ENCODE results near the gene HLA-DPA1. TPM values are rescaled to one million over a fixed set of nuclear protein-coding genes. Genes with fewer than 3 reads are reported as not detected.

HLA-DPA1 gene
- total RNA-seq, 1 experiment from 2014 or later, result 0.43 TPM

DNA sequence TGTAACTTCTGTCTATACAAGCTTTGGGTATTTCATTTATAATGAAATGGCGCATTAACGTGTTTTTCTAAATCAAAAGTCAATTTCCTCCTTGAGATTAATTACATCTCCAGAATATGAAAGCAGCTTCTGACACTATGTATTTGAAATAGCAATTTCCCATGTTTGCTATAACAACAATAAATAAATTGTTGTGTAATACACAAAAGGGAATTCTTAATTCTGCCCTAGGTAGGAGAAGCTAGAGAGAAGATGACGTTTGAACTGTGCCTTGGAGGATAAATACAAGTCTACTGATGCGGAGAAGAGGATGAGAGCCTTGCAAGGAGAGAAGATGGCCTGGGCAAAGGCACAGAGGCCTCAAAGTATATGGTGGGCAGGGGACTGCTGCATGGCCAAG, 56.4 kb downstream of the HLA-DPA1 start:
- Histone ChIP-seq H3K36me3 (ENCODE audit: insufficient read depth, low read length, poor library complexity, severe bottlenecking) (no peaks in the 10 kb centered on the region), H3K9me3 (ENCODE audit: low read depth, low read length, poor library complexity, severe bottlenecking) (no peaks in the 10 kb centered on the region), H3K27ac (ENCODE audit: low read depth, low read length, poor library complexity, severe bottlenecking) (no peak overlapping the region), H3K4me3 (ENCODE audit: low read depth, low read length, poor library complexity, severe bottlenecking) (no peak overlapping the region), H3K4me1 (ENCODE audit: insufficient read depth, low read length, poor library complexity, severe bottlenecking) (no peaks in the 10 kb centered on the region), H3K27me3 (replicated peaks; ENCODE audit: insufficient read depth, low read depth, low read length, poor library complexity) (peaks cover 24% of the 10 kb centered on the region)
- ChIA-PET POLR2A (ENCODE audit: low non-redundant PET) (no interaction called here), CTCF (no interaction called here)
- no TSS peak for BruUV-seq (replicated peaks)
- DNase-seq (ENCODE audit: low spot score), result no peak
- TF ChIP-seq, protein P1, sequence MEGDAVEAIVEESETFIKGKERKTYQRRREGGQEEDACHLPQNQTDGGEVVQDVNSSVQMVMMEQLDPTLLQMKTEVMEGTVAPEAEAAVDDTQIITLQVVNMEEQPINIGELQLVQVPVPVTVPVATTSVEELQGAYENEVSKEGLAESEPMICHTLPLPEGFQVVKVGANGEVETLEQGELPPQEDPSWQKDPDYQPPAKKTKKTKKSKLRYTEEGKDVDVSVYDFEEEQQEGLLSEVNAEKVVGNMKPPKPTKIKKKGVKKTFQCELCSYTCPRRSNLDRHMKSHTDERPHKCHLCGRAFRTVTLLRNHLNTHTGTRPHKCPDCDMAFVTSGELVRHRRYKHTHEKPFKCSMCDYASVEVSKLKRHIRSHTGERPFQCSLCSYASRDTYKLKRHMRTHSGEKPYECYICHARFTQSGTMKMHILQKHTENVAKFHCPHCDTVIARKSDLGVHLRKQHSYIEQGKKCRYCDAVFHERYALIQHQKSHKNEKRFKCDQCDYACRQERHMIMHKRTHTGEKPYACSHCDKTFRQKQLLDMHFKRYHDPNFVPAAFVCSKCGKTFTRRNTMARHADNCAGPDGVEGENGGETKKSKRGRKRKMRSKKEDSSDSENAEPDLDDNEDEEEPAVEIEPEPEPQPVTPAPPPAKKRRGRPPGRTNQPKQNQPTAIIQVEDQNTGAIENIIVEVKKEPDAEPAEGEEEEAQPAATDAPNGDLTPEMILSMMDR (conservative IDR thresholded peaks at IDR 0.05; ENCODE audit: low read depth, low read length), result no peak
- TF ChIP-seq EZH2 (IDR thresholded peaks at IDR 0.05; ENCODE audit: borderline replicate concordance, low read depth, low read length, poor library complexity, severe bottlenecking), result no peak
- intact Hi-C loops (cut with micrococcal nuclease; ENCODE audit: unreplicated experiment), result loop anchor here (10.0 kb wide), 1 partner anchor 128 kb away; no protein-coding TSS in a partner anchor

DNA sequence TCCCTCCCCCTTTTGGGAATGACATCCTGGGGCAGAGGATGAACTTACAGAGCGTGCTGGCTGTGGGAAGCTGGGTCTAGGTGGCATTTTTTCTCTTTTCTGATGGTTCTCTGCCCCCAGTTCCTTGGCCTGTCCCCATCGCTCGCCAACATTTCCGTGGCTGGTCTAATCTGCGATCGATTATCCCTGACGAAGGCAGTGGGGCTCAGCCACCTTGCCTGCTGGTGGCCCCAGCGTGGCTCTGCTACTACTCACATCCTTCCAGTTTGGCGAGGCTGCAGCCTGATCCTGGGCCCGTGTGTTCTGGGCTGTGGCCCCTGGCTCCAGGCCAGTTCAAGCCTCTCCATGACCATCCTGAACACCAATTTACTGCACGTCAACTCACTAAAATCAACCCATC, 57.7 kb downstream of the HLA-DPA1 start:
- Histone ChIP-seq H3K27me3 (replicated peaks; ENCODE audit: insufficient read depth, low read depth, low read length, poor library complexity) (peaks cover 24% of the 10 kb centered on the region), H3K36me3 (ENCODE audit: insufficient read depth, low read length, poor library complexity, severe bottlenecking) (no peaks in the 10 kb centered on the region), H3K4me3 (ENCODE audit: low read depth, low read length, poor library complexity, severe bottlenecking) (no peak overlapping the region), H3K4me1 (ENCODE audit: insufficient read depth, low read length, poor library complexity, severe bottlenecking) (no peaks in the 10 kb centered on the region), H3K9me3 (ENCODE audit: low read depth, low read length, poor library complexity, severe bottlenecking) (no peaks in the 10 kb centered on the region), H3K27ac (ENCODE audit: low read depth, low read length, poor library complexity, severe bottlenecking) (no peak overlapping the region)
- no TSS peak for BruUV-seq (replicated peaks)
- ChIA-PET CTCF (interaction anchor here (0.6 to 1.6 kb wide), 2 partner anchors 82 to 232 kb away, joined by 3 to 8 read pairs; no protein-coding TSS in a partner anchor), POLR2A (ENCODE audit: low non-redundant PET) (no interaction called here)
- DNase-seq (ENCODE audit: low spot score), result no peak
- intact Hi-C loops (cut with micrococcal nuclease; ENCODE audit: unreplicated experiment), result loop anchor here (10.0 kb wide), 1 partner anchor 129 kb away; no protein-coding TSS in a partner anchor
- TF ChIP-seq, protein P1 (conservative IDR thresholded peaks at IDR 0.05; ENCODE audit: low read depth, low read length), result no peak
- no peak for TF ChIP-seq EZH2 (IDR thresholded peaks at IDR 0.05; ENCODE audit: borderline replicate concordance, low read depth, low read length, poor library complexity, severe bottlenecking)

DNA sequence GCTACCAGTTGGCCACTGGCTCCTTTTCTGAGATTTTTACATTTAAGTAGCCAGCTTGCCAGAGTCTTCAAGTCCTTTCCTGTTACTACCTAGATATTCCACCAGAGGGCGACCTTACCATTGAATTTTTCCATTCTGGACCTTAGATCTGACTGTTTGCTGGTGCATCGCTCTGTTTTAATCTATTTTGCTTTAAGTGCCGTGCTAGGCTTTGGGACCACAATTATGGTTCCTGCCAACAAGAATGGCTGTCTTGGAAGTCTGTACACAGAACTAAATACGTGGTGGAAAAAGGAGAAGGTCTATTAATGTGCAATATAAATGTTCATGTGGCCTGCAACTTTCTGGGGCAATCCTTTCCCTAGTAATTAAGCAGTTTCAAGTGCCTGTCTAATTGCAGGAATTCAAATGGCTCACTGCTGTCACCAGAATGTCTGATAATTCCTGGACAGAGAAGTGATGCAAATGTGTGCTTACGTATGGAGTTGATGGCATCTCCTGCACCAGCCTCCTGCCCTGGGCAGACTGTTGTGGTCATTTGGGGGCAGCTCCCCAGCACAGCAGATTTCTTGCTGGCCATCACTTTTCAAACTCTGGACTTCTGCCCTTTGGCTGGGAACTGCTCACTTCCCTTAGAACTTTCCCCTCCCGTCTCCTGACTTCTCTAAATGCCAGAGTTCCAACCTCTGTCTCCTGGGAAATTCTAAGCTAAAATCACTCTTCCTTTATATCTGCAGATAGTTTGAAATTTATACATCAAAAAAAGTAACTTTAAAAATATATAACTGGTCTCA, 58.4 kb downstream of the HLA-DPA1 start:
- CTCF ChIA-PET, result interaction anchor here (0.6 to 1.6 kb wide), 3 partner anchors 132 to 233 kb away, joined by 3 to 8 read pairs (median 4); no protein-coding TSS in a partner anchor
- POLR2A ChIA-PET (ENCODE audit: low non-redundant PET), result no interaction called here
- Histone ChIP-seq H3K27ac (ENCODE audit: low read depth, low read length, poor library complexity, severe bottlenecking) (no peak overlapping the region), H3K36me3 (ENCODE audit: insufficient read depth, low read length, poor library complexity, severe bottlenecking) (no peaks in the 10 kb centered on the region), H3K4me1 (ENCODE audit: insufficient read depth, low read length, poor library complexity, severe bottlenecking) (no peaks in the 10 kb centered on the region), H3K27me3 (replicated peaks; ENCODE audit: insufficient read depth, low read depth, low read length, poor library complexity) (peaks cover 24% of the 10 kb centered on the region), H3K4me3 (ENCODE audit: low read depth, low read length, poor library complexity, severe bottlenecking) (no peak overlapping the region), H3K9me3 (ENCODE audit: low read depth, low read length, poor library complexity, severe bottlenecking) (no peaks in the 10 kb centered on the region)
- no TSS peak for BruUV-seq (replicated peaks)
- intact Hi-C loops (cut with micrococcal nuclease; ENCODE audit: unreplicated experiment), result loop anchor here (1.0 to 10.0 kb wide), 2 partner anchors 130 to 233 kb away; no protein-coding TSS in a partner anchor
- TF ChIP-seq, protein P1 (conservative IDR thresholded peaks at IDR 0.05; ENCODE audit: low read depth, low read length), result peak; percentile 76
- TF ChIP-seq EZH2 (IDR thresholded peaks at IDR 0.05; ENCODE audit: borderline replicate concordance, low read depth, low read length, poor library complexity, severe bottlenecking), result no peak
- DNase-seq (ENCODE audit: low spot score), result peak; percentile 88

Other genes with a start within 250 kb of the HLA-DPA1 start
- gene TAP2, start 234.9 kb downstream of the HLA-DPA1 start, total RNA-seq (2021), result 39.2 and 46.5 TPM in 2 replicates
- gene PSMB8, start 229.6 kb downstream of the HLA-DPA1 start, total RNA-seq (2021), result 20.2 and 21.8 TPM in 2 replicates
- gene TAP1, start 219.9 kb downstream of the HLA-DPA1 start, total RNA-seq (2021), result 11.7 and 12.3 TPM in 2 replicates
- gene PSMB9, start 219.5 kb downstream of the HLA-DPA1 start, total RNA-seq (2021), result 4.3 and 6.8 TPM in 2 replicates
- 0.34 and 0.46 TPM in 2 replicates for gene HLA-DMB, start 132.6 kb downstream of the HLA-DPA1 start, total RNA-seq (2021)
- 1.4 and 1.9 TPM in 2 replicates for gene HLA-DMA, start 120.6 kb downstream of the HLA-DPA1 start, total RNA-seq (2021)
- 276 and 335 TPM in 2 replicates for gene BRD2, start 105.1 kb downstream of the HLA-DPA1 start, total RNA-seq (2021)
- gene HLA-DOA, start 64.1 kb downstream of the HLA-DPA1 start, total RNA-seq (2021), result 0.46 and 0.58 TPM in 2 replicates
- 2.3 and 2.7 TPM in 2 replicates for gene HLA-DPB1, start 2.3 kb upstream of the HLA-DPA1 start, total RNA-seq (2021)
- 1.6 and 1.9 TPM in 2 replicates for gene COL11A2, start 118.8 kb upstream of the HLA-DPA1 start, total RNA-seq (2021)
- 42.7 and 43.6 TPM in 2 replicates for gene RXRB, start 127.0 kb upstream of the HLA-DPA1 start, total RNA-seq (2021)
- 119 and 124 TPM in 2 replicates for gene SLC39A7, start 127.2 kb upstream of the HLA-DPA1 start, total RNA-seq (2021)
- 5.9 and 11.0 TPM in 2 replicates for gene HSD17B8, start 131.0 kb upstream of the HLA-DPA1 start, total RNA-seq (2021)
- gene RING1, start 134.9 kb upstream of the HLA-DPA1 start, total RNA-seq (2021), result 43.3 and 47.5 TPM in 2 replicates
- gene VPS52, start 198.2 kb upstream of the HLA-DPA1 start, total RNA-seq (2021), result 58.2 and 60.8 TPM in 2 replicates
- 1,781 and 1,852 TPM in 2 replicates for gene RPS18, start 198.4 kb upstream of the HLA-DPA1 start, total RNA-seq (2021)
- 4.0 TPM in 2 replicates for gene B3GALT4, start 203.5 kb upstream of the HLA-DPA1 start, total RNA-seq (2021)
- 85.1 and 97.9 TPM in 2 replicates for gene WDR46, start 215.6 kb upstream of the HLA-DPA1 start, total RNA-seq (2021)
- gene PFDN6, start 216.0 kb upstream of the HLA-DPA1 start, total RNA-seq (2021), result 70.0 and 83.4 TPM in 2 replicates
- gene RGL2, start 225.3 kb upstream of the HLA-DPA1 start, total RNA-seq (2021), result 48.8 and 50.4 TPM in 2 replicates
- gene TAPBP, start 240.4 kb upstream of the HLA-DPA1 start, total RNA-seq (2021), result 83.2 and 87.8 TPM in 2 replicates
- gene ZBTB22, start 244.1 kb upstream of the HLA-DPA1 start, total RNA-seq (2021), result 11.3 and 13.2 TPM in 2 replicates
- 87.1 and 90.1 TPM in 2 replicates for gene DAXX, start 249.3 kb upstream of the HLA-DPA1 start, total RNA-seq (2021)

All from A673 (cell line).